ENCODE data around the gene ENTPD1.
A peak's percentile ranks its signal among the peaks of the same experiment; 100 is the strongest.

Gene ENTPD1

GRCh38 chr10:95833042-95833610 lies 77.2 kb downstream of the ENTPD1 start:
- no peak for DNase-seq

- DNase-seq = no peak
Observed at GRCh38 chr10:95834406-95834805, 78.4 kb downstream of the ENTPD1 start.

- no peak for DNase-seq
Observed at GRCh38 chr10:95835149-95835860, 79.3 kb downstream of the ENTPD1 start.

DNA sequence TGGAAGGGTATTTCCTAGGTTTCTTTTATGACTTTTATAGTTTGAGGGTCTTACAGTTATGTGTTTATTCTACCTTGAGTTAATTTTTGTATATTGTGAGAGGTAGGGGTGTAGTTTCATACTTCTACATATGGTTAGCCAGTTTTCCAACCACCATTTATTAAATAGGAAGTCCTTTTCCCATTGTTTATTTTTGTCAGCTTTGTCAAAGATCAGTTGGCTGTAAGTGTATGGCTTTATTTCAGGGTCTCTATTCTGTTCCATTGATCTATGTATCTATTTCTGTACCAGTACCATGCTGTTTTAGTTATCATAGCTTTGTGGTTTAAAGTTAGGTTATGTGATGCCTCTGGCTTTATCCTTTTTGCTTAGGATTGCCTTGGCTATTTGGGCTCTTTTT lies 79.9 kb downstream of the ENTPD1 start:
- no peak for DNase-seq

- no peak for DNase-seq
Observed at GRCh38 chr10:95836610-95837355, 80.8 kb downstream of the ENTPD1 start.

- no peak for DNase-seq
Observed at GRCh38 chr10:95837356-95837776, 81.4 kb downstream of the ENTPD1 start.

- DNase-seq = no peak
Observed at GRCh38 chr10:95837783-95838182, 81.8 kb downstream of the ENTPD1 start.

- no peak for DNase-seq
Observed at GRCh38 chr10:95840121-95840520, 84.2 kb downstream of the ENTPD1 start.

GRCh38 chr10:95840681-95841080 lies 84.7 kb downstream of the ENTPD1 start:
- DNase-seq = no peak

GRCh38 chr10:95841661-95842498 lies 85.9 kb downstream of the ENTPD1 start:
- no peak for DNase-seq

DNA sequence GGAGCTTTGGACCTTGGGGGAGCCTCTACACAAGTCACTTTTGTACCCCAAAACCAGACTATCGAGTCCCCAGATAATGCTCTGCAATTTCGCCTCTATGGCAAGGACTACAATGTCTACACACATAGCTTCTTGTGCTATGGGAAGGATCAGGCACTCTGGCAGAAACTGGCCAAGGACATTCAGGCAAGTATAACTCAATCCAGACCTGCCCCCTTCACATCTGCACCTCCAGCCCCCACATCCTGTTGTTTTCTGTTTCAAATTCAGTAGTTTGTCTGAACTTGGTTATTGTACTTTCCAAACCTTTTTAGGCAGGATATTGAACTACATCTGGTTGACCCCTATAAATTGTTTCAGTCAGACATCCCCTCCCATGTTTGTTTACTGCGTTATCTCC lies 89.4 kb downstream of the ENTPD1 start:
- no peak for DNase-seq

- DNase-seq = no peak
Observed at GRCh38 chr10:95847007-95847406, 91.0 kb downstream of the ENTPD1 start.

DNA sequence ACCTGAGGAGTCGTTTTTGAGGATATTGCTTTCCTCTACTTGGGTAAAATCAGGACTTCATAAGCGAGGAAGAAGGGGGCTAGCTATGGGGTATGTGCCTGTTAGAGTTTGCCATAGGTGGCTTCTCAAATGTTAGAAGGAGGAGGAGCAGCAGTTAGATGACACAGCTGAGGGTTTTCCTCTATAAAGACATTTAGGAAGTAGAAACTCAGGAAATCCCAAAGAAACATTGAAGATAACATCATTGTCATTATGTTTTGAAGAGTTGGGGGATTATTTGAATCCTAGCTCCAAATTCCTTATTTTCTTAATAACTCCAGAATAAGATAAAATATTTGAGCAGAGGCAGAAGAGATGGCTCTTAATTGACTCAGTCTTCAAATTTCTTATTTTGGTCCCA lies 92.9 kb downstream of the ENTPD1 start:
- no peak for DNase-seq

DNA sequence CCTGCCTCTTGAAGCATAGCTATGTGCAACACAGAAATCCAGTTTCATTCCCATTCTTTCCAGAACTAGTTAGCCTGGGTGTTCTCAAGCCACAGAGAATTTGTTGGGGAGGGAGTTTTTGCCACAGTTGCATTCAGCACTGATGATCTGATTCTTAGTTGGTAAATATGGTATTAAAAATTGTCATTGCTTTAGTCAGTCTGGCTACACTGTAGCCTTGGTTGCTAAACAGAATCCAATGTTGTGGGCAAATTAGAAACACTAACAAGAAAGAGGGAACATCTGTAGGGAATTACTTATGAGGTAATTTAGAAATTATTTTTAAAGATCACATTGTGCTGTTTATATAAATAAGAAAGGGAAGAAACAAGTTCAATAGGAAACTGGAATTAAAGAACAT lies 94.8 kb downstream of the ENTPD1 start:
- DNase-seq = no peak

- no peak for DNase-seq
Observed at GRCh38 chr10:95860166-95860940, 104.4 kb downstream of the ENTPD1 start.

GRCh38 chr10:95861386-95861785 lies 105.4 kb downstream of the ENTPD1 start:
- no peak for DNase-seq

DNA sequence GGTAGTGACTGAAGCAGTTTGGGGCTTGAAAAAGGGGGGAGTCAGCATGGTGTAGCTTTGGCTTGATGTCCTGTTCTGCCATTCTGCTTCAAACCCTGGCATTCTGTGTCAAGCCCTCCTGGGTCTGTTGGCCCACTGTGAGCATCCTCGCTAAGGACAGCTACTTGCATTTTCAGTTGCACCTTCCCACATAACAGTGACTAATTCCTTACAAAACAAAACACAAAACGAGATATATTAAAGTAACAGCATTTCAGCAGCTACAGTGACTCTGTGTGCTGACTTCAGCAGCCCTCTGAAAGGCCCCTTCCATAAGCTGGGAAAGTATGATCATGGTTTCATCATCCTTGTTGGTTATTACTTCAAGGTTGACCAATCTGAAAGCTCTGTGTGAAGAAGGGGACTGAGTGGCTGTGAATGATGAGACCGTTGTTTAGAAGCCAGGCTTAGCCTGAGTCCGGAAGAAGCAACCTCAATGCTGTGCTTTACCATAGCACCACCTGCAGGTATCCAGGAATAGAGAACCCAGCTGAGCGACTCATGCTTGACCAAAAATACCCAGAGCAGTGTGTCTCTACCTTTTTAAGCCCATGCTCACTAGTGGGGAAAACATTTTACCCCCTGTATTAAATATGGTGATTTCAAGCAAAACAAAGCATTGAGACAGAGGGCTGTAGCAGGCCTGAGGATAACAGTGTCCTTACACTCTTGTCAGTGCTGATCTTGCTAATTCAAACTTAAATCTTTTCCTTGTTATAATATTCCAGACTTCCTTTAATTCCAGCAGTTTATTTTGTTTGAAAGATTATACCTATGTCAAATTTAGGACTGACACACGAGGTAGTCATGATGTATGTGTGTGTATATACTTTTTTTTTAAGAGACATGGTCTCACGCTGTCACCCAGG lies 109.2 kb downstream of the ENTPD1 start:
- DNase-seq = peak; percentile 74

- no peak for DNase-seq
Observed at GRCh38 chr10:95865814-95866466, 110.0 kb downstream of the ENTPD1 start.

DNA sequence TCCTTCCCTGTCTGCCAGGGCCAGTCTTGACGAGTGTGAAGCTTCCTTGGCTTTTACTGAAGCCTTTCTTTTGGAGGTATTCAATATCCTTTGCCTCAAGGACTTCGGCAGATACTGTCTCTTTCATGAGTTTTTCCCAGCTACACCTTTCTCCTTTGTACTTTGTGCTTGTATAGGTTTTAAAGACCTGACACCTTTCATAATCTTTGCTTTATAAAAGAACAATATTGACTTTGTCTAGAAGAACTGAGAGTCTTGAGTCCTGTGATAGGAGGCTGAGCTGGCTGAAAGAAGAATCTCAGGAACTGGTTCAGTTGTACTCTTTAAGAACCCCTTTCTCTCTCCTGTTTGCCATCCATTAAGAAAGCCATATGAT lies 110.5 kb downstream of the ENTPD1 start:
- DNase-seq = no peak

GRCh38 chr10:95867866-95868265 lies 111.9 kb downstream of the ENTPD1 start:
- no peak for DNase-seq
